NCI-H2227 (cell line): ENCODE data around the gene ATP6V1G3.
"Not testable (repeated sequence)": the region's sequence is repeated elsewhere in the genome, so short reads cannot be mapped to it uniquely, and the experiment has no call there.

Experiments
- DNase-seq: peaks from one replicate; lab custom pipeline; 2025; ENCODE audit not compliant: unreplicated experiment; lab: John Stamatoyannopoulos, UW

Gene ATP6V1G3

GRCh38 chr1:198543670-198544260, 3.3 kb upstream of the ATP6V1G3 start:
- DNase-seq: no peak

DNA sequence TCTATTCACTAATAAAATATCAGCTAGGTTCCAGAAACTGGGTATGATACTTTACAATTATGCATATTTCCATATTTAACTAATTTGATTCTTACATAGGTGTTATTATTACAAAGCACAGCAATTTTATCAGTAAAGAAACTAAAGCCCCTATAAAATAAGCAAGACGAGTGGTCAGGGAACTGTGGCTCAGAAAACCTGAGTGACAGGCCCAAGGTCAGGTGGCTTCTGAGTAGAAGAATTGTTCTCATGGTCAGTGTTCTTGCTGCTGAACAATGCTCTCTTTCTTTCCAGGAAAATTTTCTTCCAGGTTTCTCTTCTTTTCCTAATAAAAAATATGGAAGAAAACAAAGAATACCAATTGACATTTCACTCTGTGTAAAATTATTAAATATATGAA, 2.2 kb upstream of the ATP6V1G3 start:
- DNase-seq: no peak

DNA sequence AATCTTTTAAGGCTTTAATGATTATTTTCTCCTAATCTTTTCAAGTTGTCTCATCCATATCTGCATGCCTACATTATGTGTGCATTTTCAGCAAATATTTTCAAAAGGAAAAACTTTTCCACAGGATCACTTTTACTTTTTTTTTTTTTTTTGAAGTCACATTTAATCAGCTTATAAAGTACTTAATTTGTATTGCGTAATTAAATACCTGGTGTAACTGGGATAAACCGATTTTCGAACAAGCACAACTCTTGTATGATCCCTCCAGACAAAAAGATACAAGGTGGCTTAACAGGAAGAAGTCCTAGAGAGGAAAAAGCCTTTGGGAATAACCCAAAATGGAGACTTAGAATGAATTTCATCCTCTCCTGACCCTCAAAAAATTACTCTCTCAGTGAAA, 1.3 kb upstream of the ATP6V1G3 start:
- no peak for DNase-seq

DNA sequence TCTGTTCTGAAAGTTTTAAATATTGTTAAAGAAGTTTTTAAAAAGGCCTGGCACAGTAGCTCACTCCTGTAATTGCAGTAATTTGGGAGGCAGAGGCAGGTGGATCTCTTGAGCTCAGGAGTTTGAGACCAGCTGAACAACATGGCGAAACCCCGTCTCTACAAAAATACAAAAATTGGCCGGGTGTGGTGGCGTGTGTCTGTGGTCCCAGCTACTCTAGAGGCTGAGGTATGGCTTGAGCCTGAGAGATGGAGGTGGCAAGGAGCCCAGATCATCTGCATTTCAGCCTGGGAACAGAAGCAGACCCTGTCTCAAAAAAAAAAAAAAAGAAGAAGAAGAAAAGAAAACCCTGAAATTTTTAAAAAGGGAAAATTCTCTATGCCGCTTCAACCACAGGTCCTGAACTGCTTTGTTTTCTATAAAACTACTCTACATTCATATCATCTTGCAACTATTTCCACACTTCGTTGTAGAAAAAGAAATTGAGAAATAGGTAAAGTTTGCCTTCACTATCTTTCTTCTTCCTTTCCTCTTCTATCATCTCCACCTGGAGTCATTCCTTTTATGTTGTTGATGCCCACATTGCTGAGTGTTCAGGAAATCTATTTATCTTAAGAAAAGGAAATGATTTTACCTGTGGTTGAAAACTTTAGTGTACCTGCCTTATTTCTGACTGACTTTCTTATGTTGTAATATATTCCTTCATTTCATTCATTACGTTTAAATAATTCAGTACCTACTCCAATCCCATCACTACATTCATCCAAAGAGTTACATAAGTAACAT, 1.7 kb downstream of the ATP6V1G3 start:
- DNase-seq: no peak

GRCh38 chr1:198535631-198536030, 4.8 kb downstream of the ATP6V1G3 start:
- DNase-seq: no peak

- DNase-seq: no peak
These were observed 5.7 kb downstream of the ATP6V1G3 start for GRCh38 chr1:198534548-198535418.

GRCh38 chr1:198531891-198532290, 8.6 kb downstream of the ATP6V1G3 start:
- no peak for DNase-seq

GRCh38 chr1:198530953-198531352, 9.5 kb downstream of the ATP6V1G3 start:
- peak; percentile 82 for DNase-seq

GRCh38 chr1:198529414-198529813, 11.1 kb downstream of the ATP6V1G3 start:
- DNase-seq: no peak

DNA sequence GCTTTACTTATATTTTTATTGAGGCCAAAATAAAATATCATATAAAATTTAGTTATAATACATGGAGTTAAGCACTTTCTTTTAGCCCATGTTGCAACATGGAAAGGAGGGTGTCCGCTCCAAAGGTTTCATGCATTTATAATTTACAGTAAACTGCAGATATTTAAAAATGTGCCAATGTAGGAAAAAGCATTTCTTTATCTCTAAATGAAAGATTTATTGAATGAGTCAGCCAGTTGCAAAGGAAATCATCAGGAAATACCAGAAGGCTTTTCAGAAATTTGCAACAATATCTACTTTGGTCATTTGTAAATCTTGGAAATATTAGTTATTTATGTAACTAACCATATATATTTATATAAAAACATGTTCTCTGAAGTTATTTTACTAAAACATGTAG, 12.1 kb downstream of the ATP6V1G3 start:
- DNase-seq: no peak

- no peak for DNase-seq
These were observed 15.9 kb downstream of the ATP6V1G3 start for GRCh38 chr1:198524556-198524955.

GRCh38 chr1:198524127-198524526, 16.4 kb downstream of the ATP6V1G3 start:
- DNase-seq: not testable (repeated sequence)

DNA sequence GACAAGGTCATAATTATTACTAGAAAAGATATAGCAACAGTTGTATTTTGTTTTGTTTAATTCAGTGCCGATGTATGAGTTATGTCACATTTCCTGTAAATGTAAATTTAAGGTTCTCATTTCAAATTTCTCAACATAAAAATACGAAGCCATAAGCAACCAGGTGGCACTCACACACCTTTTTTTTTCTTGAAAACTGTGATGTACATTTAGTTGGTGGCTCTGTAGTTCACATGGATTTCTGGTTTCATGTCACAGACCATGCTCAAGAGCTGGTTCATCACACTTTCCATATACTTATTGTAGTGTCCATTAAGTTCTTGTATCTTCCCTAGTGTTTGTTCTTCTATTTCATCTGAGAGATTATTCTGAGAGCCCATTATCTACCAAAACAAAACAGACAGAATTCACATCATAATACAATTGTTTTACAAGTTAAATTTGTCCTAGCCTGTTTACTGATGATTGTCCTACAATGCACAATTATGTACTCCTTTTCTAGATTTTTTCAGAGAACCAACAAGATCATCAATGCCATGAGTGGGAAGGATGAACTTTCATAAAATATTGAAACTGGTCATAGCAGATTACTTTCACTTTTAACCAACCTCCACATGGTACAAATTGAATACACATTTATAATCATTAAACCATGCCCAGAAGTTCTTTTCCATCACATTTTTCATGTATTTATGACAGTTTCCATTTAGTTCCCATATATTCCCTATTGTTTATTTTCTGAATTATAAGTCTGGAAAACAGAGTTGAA, 17.1 kb downstream of the ATP6V1G3 start:
- DNase-seq: no peak

- no peak for DNase-seq
These were observed 19.8 kb downstream of the ATP6V1G3 start for GRCh38 chr1:198520524-198521254.

DNA sequence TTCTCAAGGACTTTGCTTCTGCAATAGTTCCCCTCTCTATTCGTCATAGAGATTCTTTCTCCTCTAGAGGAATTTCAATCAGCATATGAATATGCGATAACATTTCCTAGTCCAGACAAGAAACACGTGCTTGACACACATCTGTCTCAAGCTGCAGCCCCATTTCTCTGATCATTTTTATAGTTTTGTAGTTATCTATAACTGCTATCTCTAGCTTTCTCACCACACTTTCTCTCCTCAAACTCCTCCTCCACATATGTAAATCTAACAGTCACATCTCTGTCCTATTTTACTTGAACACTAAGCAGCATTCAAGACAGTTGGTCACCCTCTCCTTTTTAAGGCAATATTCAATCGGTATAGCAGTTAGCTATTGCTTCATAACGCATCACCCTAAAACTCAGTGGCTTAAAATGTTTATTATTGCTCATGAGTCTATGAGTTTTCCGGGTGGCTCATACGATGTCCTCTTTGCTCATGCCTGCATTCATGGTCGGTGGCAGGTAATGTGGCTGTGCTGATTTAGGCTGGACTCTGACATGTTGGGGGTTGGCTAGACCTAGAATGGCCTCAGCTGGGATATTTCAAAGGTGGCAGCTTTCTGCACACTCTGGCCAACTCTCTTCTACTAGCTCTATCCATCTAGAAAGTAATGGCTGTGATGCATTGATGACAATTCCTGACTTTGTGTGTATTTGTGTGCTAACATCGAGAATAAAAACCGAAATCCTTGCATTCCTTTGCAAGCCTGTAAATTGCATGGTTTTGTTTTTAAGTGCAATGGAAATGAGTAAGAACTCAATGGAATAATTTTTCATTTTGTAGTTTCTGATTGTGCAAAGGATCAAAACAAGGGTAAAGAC, 20.6 kb downstream of the ATP6V1G3 start:
- no peak for DNase-seq

- no peak for DNase-seq
These were observed 22.8 kb downstream of the ATP6V1G3 start for GRCh38 chr1:198517623-198518199.

- no peak for DNase-seq
These were observed 40.4 kb downstream of the ATP6V1G3 start for GRCh38 chr1:198500096-198500495.

DNA sequence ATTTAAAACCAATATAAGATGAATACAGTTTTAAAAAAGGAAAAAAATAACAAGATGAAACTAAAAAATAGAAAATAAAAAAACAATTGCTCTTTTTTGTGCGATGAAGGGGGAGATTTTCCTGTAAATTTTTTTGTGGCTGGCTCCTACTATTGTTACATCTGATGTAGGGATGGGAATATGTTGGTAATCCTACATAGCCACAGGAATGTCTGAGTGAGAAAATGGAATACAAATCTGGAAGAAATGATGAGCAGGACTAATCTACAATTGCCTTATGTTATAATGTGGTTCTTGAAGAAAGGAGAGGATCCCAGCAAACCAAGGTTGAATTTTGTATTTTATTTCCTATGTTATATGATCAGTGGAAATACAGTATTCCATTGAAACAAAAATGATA, 40.9 kb downstream of the ATP6V1G3 start:
- no peak for DNase-seq

DNA sequence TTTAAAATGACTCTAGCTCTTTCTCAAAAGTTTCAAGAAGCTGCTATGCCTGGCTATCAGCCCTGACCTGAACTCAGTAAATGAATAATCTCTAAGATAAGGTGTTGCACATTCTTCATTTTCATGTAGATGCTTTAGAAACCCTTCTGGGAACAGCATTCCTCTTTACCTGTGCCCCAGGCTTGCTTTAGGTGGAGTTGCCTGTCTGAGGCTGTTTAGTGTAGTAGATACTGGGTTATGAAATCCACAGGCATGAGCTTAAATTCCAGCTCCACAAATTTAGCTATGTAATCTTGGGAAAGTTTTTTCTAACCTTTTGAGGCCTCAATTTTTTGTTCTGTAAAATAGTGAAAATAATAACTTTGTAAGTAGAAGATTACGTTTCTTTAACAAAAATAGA, 41.6 kb downstream of the ATP6V1G3 start:
- DNase-seq: no peak
